HG03457 (cell line): ENCODE data around the gene SECTM1.

Experiments
- ATAC-seq: cut with Tn5 transposase; IDR thresholded peaks from one replicate; pipeline ENCODE4 v1.9.1; 2021; ENCODE audit warnings: moderate number of reproducible peaks; ENCODE audit not compliant: unreplicated experiment

The SECTM1 gene

DNA sequence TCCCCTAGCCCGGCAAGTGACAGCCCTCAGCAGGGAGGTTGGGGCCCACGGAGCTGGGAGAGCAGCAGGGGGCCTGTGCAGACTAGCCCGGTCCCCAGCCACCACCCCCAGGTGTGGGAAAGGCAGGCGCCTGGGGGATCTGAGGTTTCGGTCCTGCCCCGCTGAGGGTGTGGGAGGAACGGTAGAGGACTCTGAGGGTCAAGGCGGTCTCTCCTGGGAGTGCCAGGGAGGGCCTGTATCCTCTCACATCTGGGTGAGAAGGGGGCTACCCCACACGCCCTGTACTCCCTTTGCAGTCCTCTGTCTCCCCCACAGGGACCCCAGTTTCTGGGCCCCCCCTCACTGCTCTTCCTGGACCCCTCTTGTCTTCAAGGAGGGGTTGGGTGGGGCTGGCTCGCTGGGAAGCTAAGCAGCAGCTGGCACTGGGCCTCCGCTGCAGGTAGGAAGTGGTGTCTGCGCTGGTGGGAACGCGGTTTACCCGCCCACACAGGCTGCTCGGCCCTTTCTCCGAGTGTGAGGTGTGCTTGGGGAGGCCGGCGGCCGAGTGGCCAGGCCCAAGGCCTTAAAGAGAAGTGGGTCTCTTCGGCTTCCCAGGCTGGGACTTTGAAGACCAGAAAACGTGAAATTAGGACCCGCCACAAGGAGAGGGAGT is 31.5 kb downstream of the SECTM1 start:
- no peak for ATAC-seq

DNA sequence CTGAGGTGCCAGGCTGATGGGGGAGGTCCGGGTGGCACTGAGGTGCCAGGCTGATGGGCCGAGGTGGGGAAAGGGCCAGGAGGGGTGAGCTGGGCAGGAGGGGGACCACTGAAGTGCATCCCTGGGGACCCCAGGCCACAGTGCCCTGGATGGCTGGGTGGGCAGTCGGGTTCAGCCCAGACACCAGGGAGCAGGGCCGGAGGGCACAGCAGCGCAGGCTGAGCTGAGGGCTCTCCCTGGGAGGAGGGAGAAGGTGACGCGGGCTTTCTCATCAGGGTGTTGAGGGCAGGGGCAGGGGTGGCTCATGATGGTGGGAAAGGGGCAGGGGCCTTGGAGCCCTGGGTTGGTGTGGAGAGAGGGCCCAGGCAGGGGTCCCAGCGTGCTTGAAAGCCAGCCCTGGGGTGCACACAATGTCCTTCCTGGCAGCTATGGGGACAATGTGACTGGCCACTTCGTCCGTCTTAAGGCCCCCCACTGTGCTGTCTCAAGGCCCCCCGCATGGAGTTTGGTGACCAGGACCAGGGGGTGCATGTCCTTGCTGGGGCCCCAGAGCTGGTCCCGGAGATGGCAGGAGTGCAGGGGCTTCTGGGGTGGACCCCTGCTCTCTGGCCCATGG is 32.2 kb downstream of the SECTM1 start:
- no peak for ATAC-seq

DNA sequence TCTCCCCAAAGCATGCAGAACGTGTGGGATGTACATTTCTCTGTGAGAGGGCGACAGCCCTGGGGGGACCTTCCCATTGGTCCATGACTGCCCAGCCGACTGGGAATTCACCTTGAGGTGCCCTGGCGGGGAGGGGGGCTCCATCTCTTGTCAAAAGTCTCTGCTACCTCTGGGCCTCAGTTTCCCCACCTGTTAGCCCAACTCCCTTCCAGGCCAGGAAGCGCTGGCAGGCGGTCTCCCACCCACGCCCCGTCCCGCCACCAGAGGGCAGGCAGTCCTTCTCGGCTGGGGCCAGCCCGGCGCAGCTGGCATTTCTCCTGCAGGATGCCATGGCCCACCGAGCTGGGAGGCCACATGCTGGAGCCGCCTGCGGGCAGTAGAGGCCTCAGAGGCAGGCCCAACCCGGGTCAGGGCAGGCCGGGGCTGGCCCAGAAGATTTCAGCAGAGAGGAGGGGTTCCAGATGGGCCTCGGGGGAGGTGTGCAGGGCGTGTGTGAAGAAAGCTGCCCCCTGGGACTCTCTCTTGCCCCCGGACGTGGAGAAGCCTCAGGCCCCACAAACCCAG is 32.8 kb downstream of the SECTM1 start:
- ATAC-seq, result no peak

DNA sequence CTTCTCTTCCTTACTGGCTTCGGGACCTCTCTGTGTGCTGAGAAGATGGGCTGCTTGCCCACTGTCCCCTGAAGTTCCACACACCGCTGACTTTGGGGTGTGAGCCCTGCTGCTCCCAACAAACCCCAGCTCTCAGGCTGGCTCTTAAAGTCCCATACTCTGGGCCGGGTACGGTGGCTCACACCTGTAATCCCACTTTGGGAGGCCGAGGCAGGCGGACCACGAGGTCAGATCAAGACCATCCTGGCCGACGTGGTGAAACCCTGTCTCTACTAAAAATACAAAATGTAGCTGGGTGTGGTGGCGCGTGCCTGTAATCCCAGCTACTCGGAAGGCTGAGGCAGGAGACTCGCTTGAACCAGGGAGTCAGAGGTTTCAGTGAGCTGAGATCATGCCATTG is 33.3 kb downstream of the SECTM1 start:
- no peak for ATAC-seq

DNA sequence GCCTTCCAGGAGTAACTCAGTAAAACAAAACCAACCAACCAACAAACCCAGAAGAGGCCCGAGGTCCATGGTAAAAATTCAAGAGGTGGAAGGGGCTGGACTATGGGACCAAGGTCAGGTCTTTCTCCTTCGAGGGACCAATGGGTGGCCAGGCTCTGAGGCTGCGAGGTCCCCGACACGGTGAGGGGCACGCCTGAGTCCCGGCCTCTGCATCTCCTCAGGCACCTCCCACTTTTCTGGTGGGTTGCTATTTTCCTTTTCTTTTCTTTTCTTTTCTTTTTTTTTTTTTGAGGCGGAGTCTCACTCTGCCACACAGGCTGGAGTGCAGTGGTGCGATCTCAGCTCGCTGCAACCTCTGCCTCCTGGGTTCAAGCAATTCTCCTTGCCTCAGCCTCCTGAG is 34.1 kb downstream of the SECTM1 start:
- ATAC-seq, result no peak

DNA sequence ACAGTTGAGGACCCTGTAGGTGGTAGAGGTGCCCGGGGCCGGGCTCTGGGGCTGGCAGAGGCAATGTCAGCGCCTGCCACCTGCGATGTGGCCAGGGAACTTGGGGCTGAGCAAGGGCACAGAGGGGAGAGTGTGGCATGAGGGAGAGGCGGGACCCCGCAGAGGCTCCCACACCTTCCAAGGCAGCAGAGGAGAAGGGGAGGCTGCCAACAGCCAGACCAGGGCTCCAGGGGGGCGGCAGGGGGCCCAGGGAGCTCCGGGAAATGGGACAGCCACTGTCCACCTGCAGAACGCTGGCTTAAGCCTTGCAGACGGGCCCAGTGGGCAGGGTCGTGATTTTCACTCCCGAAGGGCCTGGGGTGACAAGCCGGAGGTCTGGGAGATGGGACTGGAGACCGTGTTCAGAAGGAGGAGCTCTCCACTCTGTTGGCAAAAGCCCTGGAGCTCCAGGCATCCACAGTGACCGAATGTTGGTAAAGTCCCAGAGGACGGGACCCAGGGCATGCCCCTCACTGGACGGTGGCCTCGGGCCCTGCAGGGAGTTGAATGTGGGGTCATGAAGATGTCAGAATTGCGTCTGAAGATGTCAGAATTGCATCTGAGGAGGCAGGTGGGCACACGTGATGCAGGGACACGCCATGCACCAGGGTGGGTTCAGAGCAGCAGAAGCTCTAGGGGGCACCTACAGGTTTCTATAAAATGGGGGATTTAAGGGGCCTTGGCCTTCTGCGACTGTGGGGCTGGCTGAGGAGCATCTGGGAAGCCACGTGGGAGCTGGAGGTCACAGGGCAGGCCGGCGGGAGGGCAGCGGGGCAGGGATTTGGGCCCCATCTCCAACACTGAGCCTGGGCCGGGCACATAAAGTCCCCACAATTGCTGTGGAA is 34.8 kb downstream of the SECTM1 start:
- no peak for ATAC-seq

DNA sequence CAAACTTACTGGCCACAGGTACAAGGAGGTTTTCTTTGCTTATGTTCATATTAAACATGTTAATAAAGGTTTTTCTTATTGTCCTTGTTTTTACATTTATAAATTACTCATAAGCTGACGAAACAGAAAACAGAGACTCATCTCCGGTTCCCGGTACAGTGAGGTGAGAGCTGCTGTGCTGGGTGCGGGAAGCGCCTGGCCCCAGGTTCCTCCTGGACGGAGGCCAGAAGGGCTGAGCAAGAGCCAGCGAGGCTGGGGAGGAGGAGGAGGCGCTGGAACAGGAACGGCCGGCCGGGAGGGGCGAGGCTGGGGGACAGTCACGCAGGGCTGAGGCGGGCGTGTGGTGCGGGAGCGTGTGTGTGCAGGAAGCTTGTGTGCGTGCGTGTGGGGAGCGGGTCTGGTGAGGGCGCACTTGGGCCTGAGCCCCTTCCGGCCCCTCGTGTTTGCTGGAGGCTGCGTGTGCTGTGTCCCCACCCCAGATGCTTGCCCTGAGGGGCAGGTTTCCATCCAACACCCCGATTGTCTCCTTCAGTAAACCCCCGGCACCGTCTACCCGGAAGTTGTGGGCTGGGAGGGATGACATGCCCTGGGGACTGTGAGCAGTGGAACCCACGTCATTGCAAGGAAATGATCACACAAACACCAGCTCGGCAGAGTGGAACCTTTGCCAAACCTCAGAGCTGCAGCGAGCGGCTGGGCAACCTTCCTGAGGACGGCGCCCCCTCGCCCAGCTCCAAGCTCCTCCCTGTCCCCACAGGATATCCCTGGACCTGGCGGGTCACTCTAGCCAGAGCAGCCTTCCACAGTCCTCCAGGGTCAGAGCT is 35.6 kb downstream of the SECTM1 start:
- ATAC-seq, result no peak

DNA sequence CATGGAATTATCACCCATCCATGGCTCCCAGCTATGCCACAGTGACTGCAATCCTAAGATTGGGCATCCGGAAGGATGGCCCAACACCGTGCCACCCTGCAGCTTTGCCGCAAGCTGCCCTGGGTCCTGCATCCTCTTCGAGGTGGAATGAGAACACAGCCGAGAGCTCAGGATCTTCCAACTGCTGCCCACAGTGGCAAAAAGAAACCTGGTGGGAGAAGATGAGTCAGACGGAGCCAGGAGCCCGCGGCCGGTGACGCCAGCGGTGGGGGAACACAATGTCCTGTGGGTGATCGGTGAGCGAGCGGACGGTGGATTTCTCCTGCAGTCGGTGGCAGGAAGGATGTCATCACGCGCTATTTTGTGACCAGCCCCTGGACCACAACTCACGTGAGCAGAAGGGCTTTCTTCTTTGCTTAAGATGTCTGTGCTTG is 36.3 kb downstream of the SECTM1 start:
- ATAC-seq, result no peak

DNA sequence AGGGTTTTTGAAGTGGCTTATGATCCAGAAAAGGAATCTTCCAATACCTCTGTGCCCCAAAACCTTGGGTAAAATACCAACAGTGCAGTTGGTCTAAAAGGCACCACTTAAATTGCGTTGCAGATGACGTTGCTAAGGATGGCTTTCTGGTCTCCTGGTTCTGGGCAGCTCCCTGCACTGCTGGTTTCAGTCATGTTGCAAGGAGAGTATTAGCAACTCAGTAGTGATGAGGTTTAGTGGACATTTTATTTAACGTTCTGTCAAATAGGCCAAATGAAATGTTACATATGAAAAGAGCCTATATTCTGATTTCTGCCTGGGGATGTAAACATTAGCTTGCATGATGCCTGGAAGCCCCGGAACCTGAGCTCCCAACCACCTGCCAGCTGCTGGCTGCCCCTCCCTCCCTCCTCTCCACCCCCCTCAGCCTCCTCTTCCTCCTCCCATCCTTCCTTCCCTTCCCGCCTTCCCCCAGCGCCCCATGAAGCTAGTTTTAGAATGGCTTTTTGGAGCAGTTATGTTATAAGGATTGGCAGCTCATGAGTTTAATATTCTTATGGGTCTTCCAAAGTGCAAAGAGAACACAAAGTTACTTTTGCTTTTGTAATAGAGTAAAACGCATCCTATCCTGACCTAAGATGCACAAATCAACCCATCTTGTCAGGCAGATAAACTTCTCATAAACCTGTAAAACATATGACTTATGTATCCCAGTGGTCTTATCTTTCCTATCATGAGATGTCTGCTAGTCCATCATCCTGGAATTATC is 36.9 kb downstream of the SECTM1 start:
- no peak for ATAC-seq

DNA sequence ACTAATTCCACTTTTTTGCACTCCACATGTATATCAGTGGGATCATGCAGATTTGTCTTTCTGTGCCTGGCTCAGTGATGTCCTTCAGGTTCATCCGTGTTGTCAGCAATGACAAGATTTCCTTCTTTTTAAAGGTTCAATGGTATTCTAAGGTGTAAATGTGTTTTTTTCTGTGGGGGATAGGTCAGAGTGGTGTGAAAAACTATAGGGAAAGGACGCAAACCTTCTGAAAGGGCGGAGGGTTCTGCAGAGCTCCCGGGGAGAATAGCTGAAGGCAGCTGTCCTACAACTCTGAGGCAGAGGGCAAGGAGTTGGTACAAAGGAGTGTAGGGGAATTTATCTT is 38.1 kb downstream of the SECTM1 start:
- no peak for ATAC-seq

DNA sequence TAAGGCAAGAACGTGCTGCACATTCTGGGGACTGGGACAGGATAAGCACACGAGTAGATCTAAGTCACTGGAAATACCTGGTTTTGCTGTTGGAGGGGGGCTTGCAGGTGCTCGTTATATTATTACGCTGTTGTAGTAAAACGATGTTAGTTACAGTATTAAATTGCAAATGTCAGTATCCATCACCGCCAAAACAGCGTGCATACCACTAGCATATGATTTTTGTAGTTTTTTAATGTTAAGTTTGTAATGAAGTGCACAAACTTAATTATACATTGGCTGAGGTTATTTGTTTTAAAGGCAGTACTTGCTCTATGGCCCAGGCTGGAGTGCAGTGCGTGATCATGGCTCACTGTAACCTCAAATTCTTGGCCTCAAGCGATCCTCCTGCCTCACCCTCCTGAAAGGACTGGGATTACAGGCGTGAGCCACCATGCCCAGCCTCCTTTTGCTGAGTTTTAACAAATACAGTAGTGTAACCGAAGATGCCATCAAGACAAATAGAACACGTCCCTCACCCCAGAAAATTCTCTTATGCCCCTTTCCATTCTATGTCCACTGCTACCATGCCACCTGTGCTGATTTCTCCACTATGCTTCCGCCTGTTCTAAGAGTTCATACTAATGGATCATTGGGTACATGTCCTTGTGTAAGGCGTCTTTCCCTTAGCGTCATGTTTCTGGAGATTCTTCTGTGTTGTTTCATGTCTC is 39.3 kb downstream of the SECTM1 start:
- ATAC-seq, result no peak

DNA sequence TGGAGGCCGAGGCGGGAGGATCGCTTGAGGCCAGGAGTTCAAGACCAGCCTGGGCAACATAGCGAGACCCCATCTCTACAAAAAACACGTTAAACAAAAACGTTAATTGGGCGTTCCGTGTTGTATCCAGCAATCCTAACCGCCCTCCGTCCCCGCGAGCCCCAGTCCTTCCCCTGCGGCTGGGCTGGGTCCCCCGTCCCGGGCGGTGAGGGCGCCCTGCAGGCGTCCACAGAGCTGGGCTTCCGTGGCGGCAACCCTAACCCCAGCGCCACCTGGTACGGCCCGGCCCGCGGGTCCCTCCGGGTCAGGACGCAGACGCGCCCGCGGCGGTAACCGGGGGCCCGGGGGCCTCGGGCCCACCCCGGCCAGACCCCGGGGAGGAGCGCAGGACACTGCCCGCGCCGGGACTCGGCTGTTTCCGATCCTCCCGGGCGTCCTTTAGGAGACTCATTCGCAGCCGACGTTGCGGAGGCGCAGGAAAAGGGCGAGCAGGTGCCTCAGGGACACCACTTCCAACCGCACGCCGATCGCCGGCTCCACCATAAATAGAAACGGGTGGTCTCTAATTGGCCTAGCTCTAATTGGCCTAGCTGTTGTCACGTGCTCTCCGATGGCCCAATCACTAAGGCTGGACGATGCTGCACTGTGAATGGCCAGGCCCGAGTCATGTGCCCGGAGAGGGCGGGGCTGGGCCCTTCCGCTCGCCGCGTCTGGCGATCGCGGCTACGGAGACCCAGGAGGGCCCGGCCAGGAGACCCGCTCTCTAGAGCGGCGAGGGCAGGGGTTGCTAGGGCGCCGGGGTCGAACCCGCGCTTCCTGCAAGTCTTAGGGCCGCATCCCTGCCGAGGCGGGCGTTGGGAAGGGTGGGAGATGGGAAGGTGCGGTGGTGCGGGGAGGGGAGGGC is 41.1 kb downstream of the SECTM1 start:
- ATAC-seq, result peak; percentile 75

DNA sequence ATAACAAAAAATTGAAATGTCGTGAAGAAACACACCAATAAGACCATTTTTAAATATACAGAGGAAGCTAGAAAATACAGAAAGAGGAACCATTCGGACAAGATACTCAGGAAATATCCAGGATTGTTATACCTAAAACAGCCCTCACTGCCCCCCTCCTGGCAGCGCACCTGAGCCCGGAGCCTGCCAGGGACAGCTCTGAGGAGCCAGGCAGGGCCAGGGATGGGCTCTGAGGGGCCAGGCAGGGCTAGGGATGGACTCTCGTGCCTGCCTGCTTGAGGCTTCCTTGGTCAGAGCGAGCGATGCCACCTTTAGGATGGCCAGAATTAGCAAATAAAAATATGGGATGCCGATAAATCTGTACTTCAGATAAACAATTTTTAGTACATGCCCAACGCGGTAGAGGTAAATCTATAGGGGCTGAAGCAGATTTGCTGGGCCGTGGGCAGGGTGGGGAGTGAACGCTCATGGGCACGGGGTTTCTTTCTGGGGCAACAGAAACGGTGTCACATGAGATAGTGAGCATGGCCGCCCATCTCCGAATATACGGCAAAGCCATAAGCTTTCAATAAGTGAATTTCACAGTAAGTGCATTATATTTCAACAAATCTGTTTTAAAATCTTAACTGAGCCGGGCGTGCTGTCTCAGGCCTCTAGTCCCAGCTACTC is 41.9 kb downstream of the SECTM1 start:
- ATAC-seq, result no peak

DNA sequence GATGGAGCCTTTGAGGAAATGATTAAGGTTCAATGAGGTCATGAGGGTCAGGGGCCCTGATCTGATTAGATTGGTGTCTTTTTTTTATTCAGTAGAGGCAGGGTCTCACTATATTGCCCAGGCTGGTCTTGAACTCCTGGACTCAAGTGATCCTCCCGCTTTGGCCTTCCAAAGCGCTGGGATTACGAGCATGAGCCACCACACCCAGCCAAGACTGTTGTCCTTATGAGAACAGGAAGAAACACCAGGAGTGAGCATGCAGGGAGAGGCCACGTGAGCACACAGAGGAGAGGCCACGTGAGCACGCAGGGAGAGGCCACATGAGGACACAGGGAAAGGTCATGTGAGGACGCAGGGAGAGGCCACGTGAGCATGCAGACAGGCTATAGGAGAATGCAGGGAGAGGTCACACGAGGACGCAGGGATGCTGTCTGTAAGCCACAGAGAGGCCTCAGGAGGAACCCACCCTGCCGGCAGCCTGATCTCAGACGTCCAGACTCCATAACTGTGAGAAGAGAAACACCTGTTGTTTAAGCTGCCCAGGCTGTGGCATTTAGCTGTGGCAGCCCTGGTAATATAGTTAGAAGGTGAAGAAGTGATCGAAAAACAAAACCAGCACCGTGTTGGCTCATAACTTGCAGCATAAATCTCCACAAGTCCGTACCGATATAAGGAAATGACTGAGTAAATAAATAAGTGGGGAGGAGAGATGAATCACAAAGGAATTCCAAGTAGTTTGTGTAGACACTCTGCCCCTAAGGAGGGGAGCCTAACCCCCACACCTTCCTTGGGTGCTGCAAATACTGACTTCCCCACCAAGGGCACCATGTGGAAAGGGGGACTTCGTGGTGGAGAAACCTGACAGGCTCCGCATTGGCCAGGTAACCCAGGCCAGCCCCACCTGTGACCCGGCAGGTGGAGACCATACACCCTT is 45.4 kb downstream of the SECTM1 start:
- ATAC-seq, result no peak

DNA sequence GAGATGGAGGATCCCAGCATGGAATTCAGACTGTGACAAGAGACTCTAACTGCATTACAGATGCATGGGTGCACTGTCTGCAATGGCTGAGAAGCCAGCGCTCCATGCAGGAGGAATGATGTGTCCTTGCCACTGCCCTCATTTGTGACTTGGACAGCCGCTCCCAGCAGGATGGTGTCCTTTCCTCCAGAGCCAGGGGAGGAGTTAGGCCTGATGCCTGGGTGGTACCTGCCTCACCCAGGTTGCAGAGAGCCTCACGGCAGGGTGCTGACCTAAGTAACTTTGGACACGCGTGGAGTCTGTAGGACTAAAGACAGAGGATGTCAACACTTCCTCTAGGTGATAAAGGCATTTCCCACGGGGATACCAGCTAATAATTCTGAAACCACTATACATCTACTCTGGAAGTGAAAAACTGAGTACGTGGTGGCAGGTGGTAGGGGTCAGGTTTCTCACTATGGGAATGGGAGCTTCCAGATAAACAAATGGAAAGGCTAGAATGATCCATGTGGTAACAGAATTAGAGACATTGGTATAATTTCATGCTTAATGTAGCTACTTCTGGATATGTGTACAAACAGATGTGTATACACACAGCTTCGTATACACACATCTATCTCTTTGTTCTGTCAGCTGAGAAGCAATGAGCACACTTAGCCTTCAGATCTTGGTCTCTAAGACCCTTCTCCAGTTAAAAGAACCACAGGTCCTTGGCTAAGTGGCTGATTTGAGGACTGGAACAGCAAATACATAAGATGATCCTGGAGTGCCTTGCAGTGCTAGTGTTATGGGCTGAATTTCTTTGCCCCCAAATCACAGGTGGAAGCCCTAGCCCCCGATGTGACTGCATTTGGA is 46.3 kb downstream of the SECTM1 start:
- ATAC-seq, result no peak

DNA sequence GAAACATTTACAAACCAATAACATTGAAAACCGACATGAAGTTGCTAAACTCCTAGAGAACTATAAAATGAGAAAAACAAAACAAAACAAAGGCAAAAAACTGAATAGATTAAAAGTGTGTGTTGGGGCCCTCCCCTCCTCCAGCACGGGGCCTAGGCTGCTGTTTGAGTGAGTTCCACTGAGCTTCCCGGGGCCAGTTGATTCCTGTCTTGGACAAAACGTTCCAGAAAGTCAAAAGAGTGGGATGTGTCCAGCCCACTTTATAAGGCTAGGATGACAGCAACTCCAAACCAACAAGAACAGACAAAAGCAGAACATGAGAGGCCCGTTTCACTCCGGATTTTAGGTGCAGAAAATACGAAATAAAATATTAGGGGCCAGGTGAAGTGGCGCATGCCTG is 48.4 kb downstream of the SECTM1 start:
- ATAC-seq, result no peak
